Measurements from ENCODE around the gene PIEZO2.
A peak's percentile ranks its signal among the peaks of the same experiment; 100 is the strongest.
"Not testable (repeated sequence)": the region's sequence is repeated elsewhere in the genome, so short reads cannot be mapped to it uniquely, and the experiment has no call there.

PIEZO2 gene

DNA sequence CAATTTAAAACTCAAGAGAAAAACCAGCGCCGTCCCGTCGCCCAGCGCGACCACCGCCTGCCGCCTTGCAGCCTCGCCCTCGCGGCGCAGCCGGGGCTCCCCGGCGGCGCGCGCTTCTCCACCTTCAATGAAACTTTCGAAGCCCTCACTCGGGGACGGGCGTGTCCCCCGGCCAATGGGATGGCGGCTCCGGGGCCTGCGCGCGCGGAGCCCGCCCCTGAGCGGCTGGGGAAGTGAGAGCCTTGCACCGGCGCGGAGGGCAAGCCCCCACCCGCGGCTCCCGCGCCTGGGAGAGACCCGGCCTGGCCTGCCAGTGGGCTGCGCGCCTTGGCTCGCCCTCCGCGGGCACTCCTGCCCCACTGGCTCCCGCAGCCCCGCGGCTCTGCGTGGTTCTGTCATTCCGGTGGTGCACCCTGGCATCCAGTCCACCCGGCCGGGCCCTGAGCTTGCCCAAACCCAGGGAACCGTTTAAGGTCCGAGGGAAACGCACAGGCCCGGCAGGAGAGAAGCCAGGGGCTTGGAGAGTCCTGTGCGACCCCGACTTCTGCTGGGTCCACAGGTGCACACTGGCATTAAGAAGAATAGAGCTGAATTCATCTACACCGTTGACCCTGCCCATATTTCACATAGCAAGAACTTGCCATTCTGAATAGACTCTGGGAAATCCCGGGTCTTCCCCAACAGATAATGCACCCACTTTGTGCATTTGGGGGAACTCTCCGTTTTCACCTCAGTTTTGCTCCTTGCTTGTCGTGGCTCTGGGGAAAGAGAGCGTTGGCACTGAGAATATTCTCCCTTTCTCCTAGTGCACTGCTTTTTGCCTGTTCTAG, at the start of gene PIEZO2:
TSS of gene PIEZO2 (minus strand) at position 129 of the 830 bp plus-strand sequence. CDS start 981 bp downstream, outside the sequence.
- no peak for DNase-seq

DNA sequence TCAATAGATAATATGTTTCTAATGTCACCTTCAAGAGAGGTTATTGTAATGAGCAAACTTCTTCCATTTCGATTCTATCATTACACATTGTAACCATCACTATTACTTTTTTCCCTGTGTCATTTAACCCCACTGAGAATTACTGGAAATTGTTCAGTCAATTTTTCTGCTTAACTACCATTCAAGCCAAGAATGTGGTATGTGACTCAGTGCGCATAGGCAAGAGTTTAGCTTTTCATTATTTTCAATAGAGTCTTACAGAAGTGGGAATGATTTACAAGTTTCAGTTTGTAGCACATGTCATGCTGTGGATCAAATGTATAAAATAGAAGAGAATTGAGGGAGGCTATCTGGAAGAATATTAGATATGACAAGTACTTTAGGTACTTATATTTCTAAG, 34.3 kb upstream of the PIEZO2 start:
- DNase-seq, result no peak

DNA sequence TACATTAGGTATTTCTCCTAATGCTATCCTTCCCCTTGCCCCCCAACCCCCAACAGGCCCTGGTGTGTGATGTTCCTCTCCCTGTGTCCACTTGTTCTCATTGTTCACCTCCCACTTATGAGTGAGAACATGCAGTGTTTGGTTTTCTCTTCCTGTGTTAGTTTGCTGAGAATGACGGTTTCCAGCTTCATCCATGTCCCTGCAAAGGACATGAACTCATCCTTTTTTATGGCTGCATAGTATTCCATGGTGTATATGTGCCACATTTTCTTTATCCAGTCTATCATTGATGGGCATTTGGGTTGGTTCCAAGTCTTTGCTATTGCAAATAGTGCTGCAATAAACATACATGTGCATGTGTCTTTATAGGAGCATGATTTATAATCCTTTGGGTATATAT, 32.3 kb upstream of the PIEZO2 start:
- not testable (repeated sequence) for DNase-seq

DNA sequence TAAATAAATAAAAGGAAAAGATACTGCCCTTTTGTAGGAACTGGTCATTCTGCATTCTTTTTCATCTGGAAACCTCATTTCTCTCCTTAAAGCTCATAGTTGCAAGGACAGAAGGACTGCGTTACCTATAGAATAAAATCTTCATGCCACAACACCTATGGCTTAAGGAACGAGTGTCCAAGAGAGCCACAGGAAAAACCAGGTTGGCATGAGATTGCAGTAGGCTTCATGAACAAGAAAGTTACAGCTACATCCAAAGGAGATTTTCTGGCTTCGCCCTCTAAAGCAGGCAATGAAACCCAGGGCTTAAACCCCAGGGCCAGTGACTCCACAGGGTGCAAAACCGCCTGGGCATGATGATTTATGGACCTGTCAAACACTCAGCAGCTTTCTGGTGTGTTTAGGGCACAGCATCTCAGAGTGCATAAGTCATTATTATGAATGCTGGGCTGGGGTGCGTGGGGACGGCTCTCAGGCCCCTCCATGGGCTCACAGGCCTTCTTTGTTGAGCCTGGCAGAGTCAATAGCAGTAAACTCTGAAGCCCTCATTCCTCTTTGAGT, 30.7 kb upstream of the PIEZO2 start:
- DNase-seq, result no peak

DNA sequence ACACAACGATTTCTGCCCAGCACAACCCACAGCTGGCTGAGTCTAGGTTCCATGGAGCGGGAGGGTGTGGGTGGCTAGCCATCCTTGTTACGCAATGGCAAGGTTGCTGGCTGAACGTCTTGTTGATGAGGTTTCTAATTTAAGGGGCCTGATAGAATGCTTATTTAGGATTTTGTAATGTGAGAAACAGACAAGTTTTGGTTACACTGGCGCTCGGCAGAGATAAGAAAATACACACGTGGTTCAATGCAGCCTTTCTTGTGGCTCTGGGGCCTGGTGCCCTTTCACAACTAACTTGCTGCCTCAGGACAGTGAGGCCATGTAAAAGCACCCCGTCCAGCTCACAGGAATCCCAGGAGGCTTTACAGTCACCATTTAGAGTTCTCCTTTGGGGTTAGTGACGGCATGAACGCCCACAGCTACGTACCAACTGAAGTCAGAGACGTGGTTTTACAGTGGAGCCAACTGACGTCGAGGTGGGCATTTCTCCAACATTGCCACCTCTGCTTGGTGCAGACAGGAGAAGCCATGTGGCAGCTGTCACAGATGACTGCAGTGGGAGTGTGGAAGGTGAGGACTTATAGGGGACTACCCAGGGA, 29.7 kb upstream of the PIEZO2 start:
- DNase-seq, result no peak

DNA sequence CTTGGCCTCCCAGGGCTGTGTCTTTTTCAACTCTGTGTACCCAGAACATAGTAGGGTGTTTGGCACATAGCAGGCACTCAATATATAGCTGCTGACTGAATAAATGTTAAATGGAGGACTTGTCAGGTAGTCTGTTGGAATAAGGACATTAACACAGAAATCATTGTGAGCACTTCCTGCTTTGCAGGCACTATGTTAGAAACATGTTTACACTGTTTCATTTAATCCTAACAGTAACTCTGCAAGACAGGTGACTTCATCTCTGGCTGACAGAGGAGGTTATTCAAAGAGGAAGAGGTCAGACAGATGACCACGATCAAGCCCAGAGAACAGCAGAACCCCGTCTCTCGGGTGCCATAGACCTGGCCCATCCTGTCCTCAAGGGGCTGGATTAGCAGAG, 28.0 kb upstream of the PIEZO2 start:
- DNase-seq, result no peak

DNA sequence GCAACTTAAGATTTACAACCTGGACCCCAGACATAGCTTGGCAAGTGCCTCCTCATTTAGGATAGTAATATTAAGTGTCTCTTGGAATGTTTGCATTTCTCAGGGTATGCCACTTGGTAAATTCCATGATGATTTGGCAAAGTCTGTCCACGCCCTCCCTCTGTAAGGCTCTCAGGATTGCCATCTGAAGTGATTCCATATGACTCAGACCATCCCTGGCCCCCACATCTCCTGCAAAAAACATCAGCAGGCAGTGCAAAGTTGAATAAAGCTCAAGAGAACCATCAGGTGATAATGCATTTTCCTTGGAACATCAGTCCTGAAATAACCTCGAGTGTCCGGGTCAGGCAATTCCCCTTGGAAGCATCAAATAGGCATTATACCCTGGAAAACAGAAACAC, 27.1 kb upstream of the PIEZO2 start:
- DNase-seq, result no peak

DNA sequence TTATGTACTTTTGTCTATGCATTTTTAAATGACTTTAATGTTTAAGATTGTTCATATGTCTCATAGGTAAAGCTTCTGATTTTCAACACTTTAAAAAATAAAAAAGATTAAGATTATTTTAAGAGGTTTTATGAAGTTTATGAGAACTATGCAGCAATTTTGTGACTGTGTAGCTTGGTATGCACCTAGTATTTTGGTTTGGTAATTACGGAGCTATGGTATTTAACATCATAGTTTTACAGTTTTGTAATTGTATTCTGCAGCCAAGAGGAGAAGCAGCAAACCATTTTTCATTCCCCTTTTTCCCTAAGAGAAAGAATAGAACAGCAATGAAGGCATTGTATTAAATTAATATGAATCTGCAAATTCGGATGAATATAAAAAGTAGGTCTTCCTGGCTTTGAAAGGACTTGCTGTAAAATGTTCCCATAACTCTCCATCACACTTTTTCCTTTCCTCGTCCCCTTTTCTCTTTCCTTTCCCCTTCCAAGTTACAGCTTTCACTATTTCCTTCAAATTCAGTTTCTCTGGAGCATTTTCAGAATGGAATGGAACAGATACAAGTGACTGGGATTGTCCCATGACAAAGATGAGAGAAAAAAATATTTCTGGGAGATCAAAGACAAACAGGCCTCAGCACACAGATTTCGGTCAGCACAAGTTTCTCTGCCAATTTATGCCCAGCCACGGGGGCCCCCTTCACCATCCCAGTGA, 26.1 kb upstream of the PIEZO2 start:
- DNase-seq, result no peak

DNA sequence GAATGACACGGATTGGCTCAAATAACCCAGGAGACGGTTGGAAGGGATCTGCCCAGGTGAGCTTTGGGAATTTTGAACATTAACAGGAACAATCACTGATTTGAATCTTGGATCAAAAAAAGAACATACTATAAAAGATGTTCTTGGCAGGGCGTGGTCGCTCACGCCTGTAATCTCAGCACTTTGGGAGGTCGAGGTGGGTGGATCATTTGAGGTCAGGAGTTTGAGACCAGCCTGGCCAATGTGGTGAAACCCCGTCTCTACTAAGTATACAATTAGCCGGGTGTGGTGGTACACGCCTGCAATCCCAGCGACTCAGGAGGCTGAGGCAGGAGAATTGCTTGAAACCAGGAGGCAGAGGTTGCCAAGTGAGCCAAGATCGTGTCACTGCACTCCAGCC, 24.8 kb upstream of the PIEZO2 start:
- DNase-seq, result not testable (repeated sequence)

DNA sequence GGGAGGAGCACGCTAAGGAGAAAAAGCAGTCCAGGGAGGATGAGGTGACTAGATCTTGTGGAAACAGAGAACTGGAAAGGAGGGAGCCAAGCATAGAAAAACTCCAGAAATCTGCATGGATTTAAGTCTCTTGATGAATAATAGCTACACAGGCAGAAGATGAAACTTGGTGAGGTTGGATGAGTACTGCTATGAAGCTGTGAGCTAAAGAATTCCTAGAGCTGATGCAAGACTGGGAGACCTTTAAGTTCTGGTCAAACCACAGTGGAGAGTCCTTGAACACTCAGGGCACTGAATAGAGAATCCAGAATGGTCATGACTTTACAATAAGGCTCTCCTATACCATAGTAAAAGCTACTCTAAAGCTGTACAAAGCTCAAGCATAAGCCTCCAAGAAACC, 18.4 kb upstream of the PIEZO2 start:
- DNase-seq, result no peak

DNA sequence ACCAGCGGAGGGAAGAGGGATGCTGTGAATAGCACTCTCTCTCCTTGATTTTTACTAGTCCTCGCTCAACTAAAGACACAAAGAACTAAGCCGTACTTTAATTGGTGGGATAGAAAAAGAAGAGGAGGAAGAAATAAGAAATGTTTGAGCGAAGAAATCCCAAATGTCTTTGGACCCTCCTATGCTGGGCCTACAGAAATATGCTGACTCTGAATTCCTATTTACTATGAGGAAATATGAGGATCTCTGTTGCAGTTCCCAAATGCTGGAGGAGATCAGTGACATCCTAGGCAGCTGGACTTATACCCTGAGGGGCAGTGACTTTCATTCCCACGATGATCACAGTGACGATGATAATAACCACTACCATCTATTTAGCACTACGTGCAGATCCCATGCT, 16.6 kb upstream of the PIEZO2 start:
- DNase-seq, result no peak

DNA sequence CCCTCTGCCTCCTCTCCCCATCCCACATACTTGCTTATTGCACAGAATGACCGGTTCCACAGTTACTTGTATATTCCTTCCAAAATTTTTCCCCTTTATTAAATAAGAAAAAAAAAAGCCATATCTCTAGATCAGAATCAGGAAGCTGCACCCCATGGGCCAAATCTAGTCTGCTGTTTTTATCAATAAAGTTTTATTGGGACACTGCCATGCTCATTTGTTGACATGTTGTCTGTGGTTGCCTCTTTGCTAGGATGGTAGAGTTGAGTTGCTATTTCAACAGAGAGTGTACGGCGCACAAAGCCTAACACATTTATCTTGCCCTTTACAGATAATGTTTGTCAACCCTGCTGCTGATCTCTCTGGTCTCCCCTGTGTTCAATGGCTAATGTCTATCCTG, 15.8 kb upstream of the PIEZO2 start:
- DNase-seq, result no peak

DNA sequence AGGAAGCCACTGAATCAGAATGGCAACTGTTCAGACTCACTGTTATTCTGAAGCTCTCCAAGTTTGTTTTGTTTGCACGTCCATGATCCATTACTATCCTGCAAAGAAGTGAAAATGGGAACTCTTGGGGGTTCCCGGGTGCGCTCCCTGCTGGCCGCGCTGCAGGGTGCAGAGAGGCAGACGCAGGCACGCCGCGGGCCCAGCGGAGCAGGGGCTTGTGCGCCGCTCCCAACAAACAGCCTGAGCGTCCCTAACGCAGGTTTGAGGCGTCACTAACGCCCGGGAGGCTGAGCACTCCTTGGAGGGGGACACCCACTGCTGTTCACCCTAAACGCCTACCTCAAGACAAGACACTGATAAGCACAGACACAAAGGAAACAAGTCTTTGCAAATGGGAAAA, 14.3 kb upstream of the PIEZO2 start:
- DNase-seq, result no peak

DNA sequence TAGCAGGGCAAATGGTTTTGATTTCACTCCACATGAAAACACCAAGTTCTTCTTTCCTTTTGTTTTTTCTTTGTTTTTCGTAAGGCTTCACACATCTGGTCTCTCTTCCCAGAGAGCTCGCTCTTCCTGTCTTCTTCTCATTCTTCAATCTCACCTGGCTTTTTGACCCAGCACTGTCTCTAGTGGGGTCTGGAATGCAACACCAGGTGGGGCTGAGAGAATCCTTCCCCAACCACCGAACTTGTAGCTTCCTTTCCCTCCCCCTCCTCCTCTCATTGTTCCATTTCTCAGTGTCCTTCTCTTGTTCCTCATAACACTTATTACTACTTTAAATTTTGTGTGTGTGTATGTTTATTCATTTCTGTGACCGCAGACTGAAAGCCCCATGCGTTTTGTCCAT, 13.5 kb upstream of the PIEZO2 start:
- no peak for DNase-seq

DNA sequence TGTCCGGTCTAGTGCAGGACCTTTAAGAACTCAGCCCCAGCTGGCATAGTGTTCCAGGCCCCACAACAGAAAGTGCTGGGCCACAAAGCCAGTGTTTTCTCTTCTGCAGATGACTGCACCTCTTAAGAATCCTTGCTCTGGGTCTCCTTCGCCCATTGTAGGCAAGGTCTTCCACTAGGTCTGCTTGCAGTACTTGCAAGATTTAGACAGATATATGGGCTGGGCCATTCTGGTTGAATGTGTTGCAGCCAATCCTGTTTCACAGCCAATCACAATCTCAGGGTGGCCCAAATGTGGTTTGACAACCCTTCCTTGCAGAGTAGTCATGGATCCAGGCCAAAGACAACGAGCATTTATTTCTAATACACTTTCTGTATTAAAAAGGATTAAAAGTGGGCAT, 13.1 kb upstream of the PIEZO2 start:
- DNase-seq, result no peak

DNA sequence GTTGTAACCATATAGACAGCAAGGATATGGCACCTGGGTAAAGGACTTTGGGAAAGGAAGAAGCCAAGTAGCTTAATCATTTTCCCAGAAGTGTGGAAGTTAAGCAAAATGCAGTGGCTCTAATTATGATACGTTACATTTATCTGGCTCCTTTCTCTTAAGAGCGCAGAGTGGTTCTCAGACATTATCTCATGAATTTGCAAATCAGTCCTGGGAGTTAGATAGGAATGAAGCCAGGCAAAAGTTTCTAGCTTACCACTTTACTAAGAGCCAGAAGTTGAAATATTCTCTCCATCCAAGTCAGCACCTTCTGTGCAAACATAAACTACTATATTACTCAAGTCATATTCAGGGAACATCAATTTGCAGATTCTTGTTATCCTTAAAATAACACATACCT, 10.9 kb upstream of the PIEZO2 start:
- no peak for DNase-seq

DNA sequence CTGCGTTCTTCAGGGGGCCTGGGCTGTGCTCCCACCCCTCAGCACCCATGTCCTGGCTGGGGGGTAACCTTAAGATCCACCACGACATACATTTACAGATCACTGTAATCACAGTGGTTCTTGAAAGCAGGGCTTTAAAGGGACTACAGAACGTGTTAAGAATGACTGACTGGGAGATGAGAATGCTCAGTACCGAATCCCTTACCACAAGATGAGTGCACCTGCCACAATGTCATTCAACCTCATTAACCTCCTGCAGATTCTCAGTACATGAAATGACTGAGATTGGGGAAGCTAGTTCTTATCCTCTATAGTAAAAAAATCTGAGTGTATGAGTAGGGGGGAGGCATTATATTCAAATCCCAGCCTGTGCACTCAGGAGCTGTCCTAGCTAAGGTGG, 10.5 kb upstream of the PIEZO2 start:
- DNase-seq, result no peak

DNA sequence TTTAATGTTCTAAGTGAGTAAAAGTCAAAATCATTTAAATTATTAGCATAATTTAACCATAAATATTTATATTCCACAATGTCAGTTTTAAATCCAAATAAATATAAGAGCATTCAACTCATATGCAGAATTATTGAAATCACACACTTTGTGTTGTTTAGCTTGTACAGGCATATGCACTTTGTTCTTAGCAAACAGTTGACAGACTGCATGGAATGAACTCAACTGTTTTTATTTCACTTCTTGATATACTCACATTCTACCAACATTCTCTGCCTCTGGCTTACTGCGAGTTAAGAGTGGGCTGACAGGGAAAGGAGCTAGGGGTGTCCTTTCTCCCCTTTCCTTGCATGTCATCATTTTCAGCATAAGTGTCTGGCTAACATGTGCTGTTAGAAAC, 7.6 kb upstream of the PIEZO2 start:
- no peak for DNase-seq

DNA sequence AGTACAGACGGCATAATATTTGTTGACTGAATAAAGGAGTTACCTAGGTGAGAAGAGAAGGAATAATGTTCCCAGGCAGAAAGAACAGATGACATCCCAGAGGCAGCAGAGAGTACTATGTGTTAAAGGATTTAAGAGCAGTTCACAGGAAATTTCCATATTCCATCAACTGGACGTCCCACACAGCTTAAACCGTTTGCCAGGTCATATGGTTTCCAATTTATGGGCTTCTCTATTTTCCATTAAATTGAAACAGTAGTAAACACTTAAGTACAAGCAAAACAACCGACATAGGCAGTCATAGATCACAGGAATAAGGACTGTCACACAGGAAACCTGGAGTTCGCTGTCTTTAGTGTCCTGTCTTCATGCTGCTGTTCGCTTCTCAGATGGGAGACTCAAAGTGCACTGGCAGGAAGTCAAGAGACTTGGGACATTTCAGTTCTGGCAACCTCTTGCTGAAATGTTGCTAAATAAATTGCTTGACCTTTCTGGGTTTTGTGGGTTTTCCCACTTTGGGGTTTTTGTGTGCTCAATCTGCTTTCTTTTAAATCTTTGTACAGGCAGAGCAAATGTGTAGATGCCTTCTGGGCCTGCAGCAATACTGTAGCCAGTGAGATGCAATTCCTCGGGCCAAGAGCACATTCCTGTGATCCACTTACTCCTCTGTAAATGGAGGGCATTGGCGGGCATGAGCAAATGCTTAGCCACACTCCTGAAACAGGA, 5.8 kb upstream of the PIEZO2 start:
- no peak for DNase-seq

DNA sequence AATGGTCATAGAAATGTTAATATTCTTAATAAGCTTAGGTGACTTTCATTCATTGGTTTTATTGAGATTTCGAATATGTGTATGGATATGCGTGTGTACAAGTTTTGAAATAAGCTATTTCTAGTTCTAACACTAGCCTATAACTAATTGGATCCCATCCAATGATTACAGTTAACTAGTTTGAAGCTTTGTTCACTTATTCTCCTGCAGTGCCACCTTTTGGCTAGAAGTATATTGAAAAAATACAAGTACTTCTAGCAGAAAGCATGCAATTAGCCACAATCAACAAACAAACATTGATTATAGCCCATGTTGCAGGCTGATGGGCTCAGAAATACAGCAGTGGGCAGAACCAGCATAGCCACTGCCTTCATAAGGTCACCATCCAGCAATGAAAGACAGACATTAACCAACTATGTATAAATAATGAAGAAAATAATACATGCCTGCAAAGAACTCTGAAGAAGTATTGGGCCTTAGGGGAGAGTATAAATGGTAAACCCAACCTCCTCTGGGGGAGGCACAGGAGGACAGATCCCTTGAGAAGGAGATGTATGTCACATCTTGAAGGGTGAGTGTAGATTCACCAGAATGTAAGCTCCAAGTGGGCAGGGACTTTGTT, 5.1 kb upstream of the PIEZO2 start:
- peak in 1 of 2 experiments; percentile 13 for DNase-seq

DNA sequence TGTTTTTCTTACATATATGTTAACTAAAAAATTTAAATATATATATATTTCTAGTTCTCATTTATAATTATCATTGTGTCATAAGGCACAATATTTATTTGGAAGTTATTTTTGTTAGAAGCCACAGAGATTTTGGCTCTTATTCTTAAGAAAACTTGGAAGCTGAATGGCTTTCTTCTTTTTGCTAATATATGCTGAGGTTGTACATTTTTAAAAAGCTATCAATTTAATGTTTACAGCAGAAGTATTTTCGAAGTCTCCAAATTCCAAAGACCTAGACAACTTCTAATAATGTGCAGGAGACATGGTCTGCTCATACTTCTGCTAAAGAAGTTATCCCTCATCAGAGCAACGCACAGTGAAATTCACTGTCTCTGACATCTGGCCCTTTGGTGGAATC, 3.7 kb upstream of the PIEZO2 start:
- no peak for DNase-seq

DNA sequence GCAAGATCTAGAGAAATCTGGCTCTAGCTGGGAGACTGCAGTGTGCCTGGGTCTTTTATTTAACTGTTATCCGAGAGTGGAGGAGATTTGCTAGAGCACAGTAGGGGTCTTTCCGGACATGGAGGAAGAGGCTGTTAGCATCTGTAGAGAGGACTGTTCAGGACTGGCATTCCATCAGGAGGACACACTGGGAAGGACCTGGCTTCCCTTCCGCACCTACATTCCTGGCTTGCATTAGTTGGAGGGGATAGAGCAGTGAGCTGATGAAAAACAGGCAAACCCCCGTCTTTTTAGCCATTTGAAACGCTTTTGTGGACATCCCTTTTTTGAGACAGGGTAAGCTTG, 874 bp upstream of the PIEZO2 start:
- no peak for DNase-seq
